Astrocyte of the spinal cord (primary cell): ENCODE results near the gene NACC2.

ENCODE experiments used
- DNase-seq: peaks from one replicate; pipeline ENCODE4 v3.0.0; 2011; ENCODE audit warnings: low read depth, low spot score
- H3K4me3 ChIP-seq: 2 replicates; pipeline ENCODE4 v1.5.1; 2011; ENCODE audit warnings: low read depth, mild to moderate bottlenecking, low read length, moderate library complexity
- in situ Hi-C: cut with HindIII; loops from 2 replicates; pipeline ENCODE4 v1.10.0; 2017; ENCODE audit warnings: low sequenced_read_pairs
- TF ChIP-seq, protein P1 (sequence below): IDR thresholded peaks from 2 replicates; pipeline ENCODE4 v1.5.1; 2012; ENCODE audit warnings: low read depth, mild to moderate bottlenecking, low read length, inconsistent platforms

The NACC2 gene

DNA sequence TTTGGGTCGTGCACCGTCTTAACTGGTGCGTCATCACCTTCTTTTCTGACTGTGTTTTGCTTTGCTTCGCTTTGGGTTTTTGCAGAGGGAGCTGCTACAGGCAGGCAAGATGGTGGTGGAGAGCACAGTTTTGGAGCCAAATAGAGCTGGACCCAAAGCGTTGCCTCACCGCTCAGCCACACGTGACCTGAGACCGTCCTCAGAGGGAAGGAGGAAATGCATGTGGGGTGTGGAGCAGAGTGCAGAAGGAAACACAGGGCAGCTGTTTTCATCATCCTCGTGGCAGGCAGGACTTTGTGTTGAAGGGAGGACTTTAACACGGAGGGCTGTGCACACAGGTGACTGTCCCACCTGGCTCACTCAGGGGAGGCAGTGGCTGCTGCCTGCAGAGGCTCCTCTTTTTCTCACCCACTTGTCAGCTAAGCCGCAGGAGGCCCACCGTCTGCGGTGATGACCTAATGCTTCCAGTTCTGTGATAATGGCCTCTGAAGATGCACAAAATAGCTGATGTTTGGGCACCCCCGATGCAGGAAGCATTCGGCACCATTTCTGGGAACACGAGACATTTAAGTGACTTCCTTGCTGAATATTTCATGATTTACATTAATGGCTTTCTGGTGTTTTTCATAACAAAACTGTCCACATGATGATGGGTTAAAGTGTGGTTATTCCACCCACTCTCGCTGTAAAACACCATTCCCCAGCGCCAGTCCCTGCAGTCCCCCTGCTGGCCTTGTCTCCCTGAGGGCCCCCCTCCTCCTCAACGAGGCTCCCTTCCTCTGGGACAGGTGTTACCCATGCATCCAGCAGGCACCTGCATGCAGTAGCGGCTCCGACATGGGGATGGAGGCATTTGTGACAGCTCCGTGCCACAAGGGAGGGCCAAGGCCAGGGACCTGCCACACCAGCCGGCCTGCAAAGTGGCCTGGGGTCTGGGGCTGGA is 121.5 kb downstream of the NACC2 start:
- H3K4me3 ChIP-seq = no peak overlapping the region
- in situ Hi-C loops = no loop called here
- TF ChIP-seq, protein P1, sequence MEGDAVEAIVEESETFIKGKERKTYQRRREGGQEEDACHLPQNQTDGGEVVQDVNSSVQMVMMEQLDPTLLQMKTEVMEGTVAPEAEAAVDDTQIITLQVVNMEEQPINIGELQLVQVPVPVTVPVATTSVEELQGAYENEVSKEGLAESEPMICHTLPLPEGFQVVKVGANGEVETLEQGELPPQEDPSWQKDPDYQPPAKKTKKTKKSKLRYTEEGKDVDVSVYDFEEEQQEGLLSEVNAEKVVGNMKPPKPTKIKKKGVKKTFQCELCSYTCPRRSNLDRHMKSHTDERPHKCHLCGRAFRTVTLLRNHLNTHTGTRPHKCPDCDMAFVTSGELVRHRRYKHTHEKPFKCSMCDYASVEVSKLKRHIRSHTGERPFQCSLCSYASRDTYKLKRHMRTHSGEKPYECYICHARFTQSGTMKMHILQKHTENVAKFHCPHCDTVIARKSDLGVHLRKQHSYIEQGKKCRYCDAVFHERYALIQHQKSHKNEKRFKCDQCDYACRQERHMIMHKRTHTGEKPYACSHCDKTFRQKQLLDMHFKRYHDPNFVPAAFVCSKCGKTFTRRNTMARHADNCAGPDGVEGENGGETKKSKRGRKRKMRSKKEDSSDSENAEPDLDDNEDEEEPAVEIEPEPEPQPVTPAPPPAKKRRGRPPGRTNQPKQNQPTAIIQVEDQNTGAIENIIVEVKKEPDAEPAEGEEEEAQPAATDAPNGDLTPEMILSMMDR = no peak
- DNase-seq = no peak

DNA sequence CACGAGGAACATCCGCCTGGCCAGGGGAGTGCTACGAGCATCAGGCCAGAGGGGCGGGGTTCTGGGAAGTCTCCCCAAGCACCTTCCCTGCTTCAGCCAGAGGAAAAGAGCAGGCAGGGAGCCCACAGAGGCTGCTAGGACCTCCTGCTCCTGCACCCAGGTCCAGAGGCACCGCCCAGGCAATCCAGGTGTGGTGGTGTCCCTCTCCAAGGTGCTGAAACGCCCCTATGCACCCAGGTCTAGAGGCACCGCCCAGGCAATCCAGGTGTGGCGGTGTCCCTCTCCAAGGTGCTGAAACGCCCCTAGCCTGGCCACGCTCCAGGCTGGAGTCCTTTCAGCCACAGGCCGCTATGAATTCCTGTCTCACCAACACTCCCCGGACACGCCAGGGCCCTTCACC is 123.2 kb downstream of the NACC2 start:
- DNase-seq = no peak
- in situ Hi-C loops = no loop called here
- no peak overlapping the region for H3K4me3 ChIP-seq

DNA sequence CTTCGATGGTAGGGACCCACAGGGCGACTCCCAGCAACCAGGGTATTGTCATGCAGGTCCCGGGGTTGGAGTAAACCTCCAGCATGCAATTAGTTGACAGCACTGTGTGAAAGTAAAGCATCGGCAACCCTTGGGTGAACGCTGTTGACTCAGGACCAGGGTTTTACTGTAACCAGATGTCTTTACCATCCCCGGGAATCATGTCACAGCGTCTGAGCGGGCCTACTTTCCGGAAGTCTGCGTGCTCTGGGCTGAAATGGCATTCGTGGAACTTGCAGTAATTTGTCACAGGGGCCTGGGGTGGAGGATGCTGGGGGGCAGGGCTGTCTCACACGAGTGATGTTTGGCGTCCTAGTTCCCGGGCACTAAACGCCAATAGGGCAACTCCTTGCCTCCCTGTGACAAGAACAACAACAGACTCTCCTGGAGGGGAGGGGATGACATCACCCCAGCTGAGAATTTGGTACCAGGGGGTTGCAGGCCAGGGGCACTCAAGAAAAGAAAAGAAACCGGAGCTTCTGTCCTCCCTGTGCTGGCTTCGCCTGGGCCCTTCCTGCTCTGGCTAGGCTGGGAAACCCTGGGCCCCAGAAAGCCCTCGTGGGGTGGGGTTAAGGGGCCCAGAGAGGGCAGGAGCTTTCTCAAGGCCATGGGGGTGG is 123.8 kb downstream of the NACC2 start:
- no peak overlapping the region for H3K4me3 ChIP-seq
- TF ChIP-seq, protein P1 = no peak
- in situ Hi-C loops = no loop called here
- no peak for DNase-seq

More for the DNA sequence above, 123.2 kb downstream of the NACC2 start:
- TF ChIP-seq, protein P1 = no peak

DNA sequence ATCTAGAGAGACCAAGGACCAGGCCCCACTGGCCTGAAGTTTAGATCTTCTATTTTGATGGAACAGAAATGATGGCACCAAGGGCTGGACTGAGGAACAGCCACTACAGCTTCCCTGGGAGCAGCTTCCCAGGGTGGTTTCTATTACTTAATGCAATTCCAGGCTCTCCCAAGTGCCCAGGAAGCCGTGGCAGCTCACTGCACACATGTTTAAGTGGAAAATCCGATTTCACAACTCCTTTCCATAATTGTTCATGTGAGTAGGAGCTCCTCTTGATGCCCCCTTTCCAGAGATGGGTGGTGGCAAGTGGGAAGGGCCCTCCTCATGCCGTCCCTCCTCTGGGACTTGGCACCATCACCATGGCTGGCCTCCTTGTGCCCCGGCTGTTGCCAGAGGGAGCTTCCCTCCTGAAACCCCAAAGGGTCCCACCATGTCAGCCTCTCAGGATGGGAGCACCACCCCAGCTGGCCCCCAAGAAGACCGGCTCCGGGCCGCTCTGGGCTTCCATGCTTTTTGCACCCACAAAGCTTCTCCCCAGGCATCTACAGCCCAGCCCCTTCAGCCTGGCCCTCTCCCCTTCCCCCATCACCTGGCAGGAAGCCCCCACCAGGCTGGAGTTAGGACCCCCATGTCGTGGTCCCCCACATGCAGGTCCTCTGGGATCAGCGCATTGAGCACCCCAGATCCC is 124.8 kb downstream of the NACC2 start:
- H3K4me3 ChIP-seq = no peak overlapping the region
- in situ Hi-C loops = no loop called here
- TF ChIP-seq, protein P1 = no peak
- no peak for DNase-seq

DNA sequence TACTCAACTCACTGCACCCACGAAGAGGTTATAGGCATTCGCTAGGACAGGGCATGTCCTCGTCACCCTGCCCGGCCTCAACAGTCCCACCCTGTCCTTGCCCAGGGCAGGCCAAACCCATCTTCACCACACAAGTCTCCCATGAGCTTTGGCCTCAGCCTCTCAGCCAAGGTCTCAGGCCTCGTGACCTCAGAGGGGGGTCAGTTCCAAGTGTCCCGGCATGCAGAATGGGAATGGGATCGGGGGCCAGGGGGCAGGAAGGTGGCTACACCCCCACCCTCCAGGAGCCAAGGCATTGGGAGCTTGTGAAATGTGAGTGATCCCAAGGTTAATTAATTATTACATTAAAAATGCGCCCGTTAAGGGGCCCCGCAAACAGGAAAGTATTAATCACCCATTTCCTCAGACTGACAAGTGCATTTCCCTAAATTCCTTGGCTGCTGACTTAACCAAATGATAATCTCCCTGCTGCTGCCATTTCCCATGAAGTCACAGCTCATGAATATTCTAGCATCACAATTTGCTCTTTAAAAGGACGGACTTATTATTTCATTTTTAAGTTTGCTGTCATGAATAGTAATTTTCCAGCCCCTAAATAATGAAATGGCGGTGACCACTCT is 125.9 kb downstream of the NACC2 start:
- in situ Hi-C loops = no loop called here
- no peak overlapping the region for H3K4me3 ChIP-seq

More for the DNA sequence above, 125.9 kb downstream of the NACC2 start:
- no peak for DNase-seq
- TF ChIP-seq, protein P1 = no peak
